ENCODE results near the gene OLIG2.
A peak's percentile ranks its signal among the peaks of the same experiment; 100 is the strongest.

The OLIG2 gene

GRCh38 chr21:33069243-33069642 lies 43.5 kb downstream of the OLIG2 start:
- DNase-seq: no peak

GRCh38 chr21:33069645-33069993 lies 43.9 kb downstream of the OLIG2 start:
- no peak for DNase-seq

GRCh38 chr21:33069994-33070743 lies 44.4 kb downstream of the OLIG2 start, which contains the start of gene OLIG1:
Gene OLIG1, plus strand, starts transcription at chr21:33070141. Its CDS starts 106 bp downstream, at chr21:33070247.
- peak; percentile 70 to 88 (median 78) for DNase-seq

- no peak for DNase-seq
These were observed 44.9 kb downstream of the OLIG2 start for GRCh38 chr21:33070744-33070997.

GRCh38 chr21:33070998-33071769 lies 45.4 kb downstream of the OLIG2 start:
- DNase-seq: peak; percentile 32 to 70 (median 39)

GRCh38 chr21:33071770-33072306 lies 46.1 kb downstream of the OLIG2 start:
- DNase-seq: peak; percentile 44 to 63 (median 47)

- no peak for DNase-seq
These were observed 47.9 kb downstream of the OLIG2 start for GRCh38 chr21:33073636-33074035.

GRCh38 chr21:33075128-33075527 lies 49.4 kb downstream of the OLIG2 start:
- no peak for DNase-seq

GRCh38 chr21:33075596-33076195 lies 50.0 kb downstream of the OLIG2 start:
- DNase-seq: no peak

- no peak for DNase-seq
These were observed 51.0 kb downstream of the OLIG2 start for GRCh38 chr21:33076600-33077329.

All from suppressor macrophage treated with lipopolysaccharide for 1 hour (primary cell).